Measurements from ENCODE around the gene NUCB1.
"Not testable (repeated sequence)": the region's sequence is repeated elsewhere in the genome, so short reads cannot be mapped to it uniquely, and the experiment has no call there.

- not testable (repeated sequence) for TF ChIP-seq POLR2A, CTCF (IDR thresholded peaks at IDR 0.05)
Observed at GRCh38 chr19:48927692-48928091, 27.6 kb downstream of the NUCB1 start.

Data from thyroid gland (tissue), 4 donors.